PC-9 (cell line): ENCODE results near the gene PAQR3. TPM values are rescaled to one million over a fixed set of nuclear protein-coding genes. Genes with fewer than 3 reads are reported as not detected.

Source experiments
- BruUV-seq: library from RNA; stranded (reverse); fragments of 400-500 nt; replicated peaks from 2 replicates; lab custom pipeline; 2021; lab: Mats Ljungman, UMichigan
- CTCF ChIA-PET: fragments of 300-600 bp; sonication (Branson Sonifier 250); formaldehyde crosslinking; loops from one replicate; lab custom pipeline; 2022; ENCODE audit warnings: antibody characterized with exemption; lab: Charles Lee
- POLR2A ChIA-PET: fragments of 300-600 bp; sonication (Branson Sonifier 250); formaldehyde crosslinking; loops from one replicate; lab custom pipeline; 2022; ENCODE audit warnings: antibody characterized with exemption; ENCODE audit not compliant: unreplicated experiment; lab: Charles Lee
- DNase-seq, 2 experiments: peaks; one replicate each; pipeline versions ENCODE4 v3.0.0 to v3.0.0-alpha.2; 2015 to 2022; ENCODE audit warnings: mixed read lengths in 1 of 2
- H2AFZ ChIP-seq: fragments of 200-600 bp; sonication (generic); 2 replicates; pipeline ENCODE4 v1.8.1; 2017; ENCODE audit warnings: antibody characterized with exemption
- H3F3A ChIP-seq: fragments of 200-600 bp; sonication (generic); 2 replicates; pipeline ENCODE4 v1.8.1; 2017; ENCODE audit warnings: antibody characterized with exemption, mild to moderate bottlenecking, low read depth; ENCODE audit not compliant: insufficient read depth
- H3K27ac ChIP-seq: fragments of 200-600 bp; sonication (generic); 2 replicates; pipeline ENCODE4 v1.6.1; 2016; ENCODE audit warnings: mixed run types
- H3K27me3 ChIP-seq: fragments of 200-600 bp; sonication (generic); 2 replicates; pipeline ENCODE4 v1.6.1; 2016; ENCODE audit warnings: low read depth, mixed run types; ENCODE audit not compliant: insufficient read depth
- H3K36me3 ChIP-seq: fragments of 200-600 bp; sonication (generic); 2 replicates; pipeline ENCODE4 v1.6.1; 2016; ENCODE audit warnings: low read depth, mixed run types
- H3K4me1 ChIP-seq: fragments of 200-600 bp; sonication (generic); replicated peaks from 2 replicates; pipeline ENCODE4 v1.6.1; 2016; ENCODE audit warnings: mixed run types; ENCODE audit not compliant: insufficient read depth
- H3K4me2 ChIP-seq: fragments of 200-600 bp; sonication (generic); 2 replicates; pipeline ENCODE4 v1.6.1; 2017; ENCODE audit warnings: mixed run types
- H3K4me3 ChIP-seq: fragments of 200-600 bp; sonication (generic); 2 replicates; pipeline ENCODE4 v1.6.1; 2016; ENCODE audit warnings: mixed run types
- H3K79me2 ChIP-seq: fragments of 200-600 bp; sonication (generic); 2 replicates; pipeline ENCODE4 v1.6.1; 2017; ENCODE audit warnings: low read depth, mixed run types
- H3K9me2 ChIP-seq: fragments of 200-600 bp; sonication (generic); 2 replicates; pipeline ENCODE4 v1.8.1; 2017; ENCODE audit warnings: mild to moderate bottlenecking; ENCODE audit not compliant: insufficient read depth
- H3K9me3 ChIP-seq: fragments of 200-600 bp; sonication (generic); 2 replicates; pipeline ENCODE4 v1.8.1; 2016; ENCODE audit warnings: low read depth; ENCODE audit not compliant: insufficient read depth
- H4K20me1 ChIP-seq: fragments of 200-600 bp; sonication (generic); 2 replicates; pipeline ENCODE4 v1.8.1; 2017; ENCODE audit not compliant: insufficient read depth
- CTCF ChIP-seq: fragments of 200-600 bp; sonication (generic); conservative IDR thresholded peaks from 2 replicates; pipeline ENCODE4 v1.6.1; 2017; ENCODE audit warnings: mixed run types, antibody characterized with exemption, mild to moderate bottlenecking, moderate library complexity
- EZH2 ChIP-seq: fragments of 200-600 bp; sonication (generic); IDR thresholded peaks from 2 replicates; pipeline ENCODE4 v1.8.0; 2017; ENCODE audit warnings: antibody characterized with exemption, low read depth
- intact Hi-C: fragments of 100-400 bp; cut with micrococcal nuclease; formaldehyde crosslinking; loops from one replicate; pipeline ENCODE4 v1.10.0; 2022; ENCODE audit not compliant: unreplicated experiment
- total RNA-seq: library from RNA; stranded (reverse); gene quantifications from 2 replicates; pipeline ENCODE4 v1.2.3, GENCODE V29; 2021

PAQR3 gene
- total RNA-seq, 1 experiment from 2014 or later = 11.0 TPM

- Histone ChIP-seq H3K36me3 (no peaks in the 10 kb centered on the region), H3F3A (no peaks in the 10 kb centered on the region), H3K9me2 (no peaks in the 10 kb centered on the region), H3K4me3 (peak overlapping the region; percentile 72; the same call in 1 of the 2 replicates), H3K4me1 (peaks cover 9% of the 10 kb centered on the region), H3K9me3 (no peaks in the 10 kb centered on the region), H3K27me3 (no peaks in the 10 kb centered on the region), H3K27ac (no peak overlapping the region), H4K20me1 (no peaks in the 10 kb centered on the region), H3K4me2 (peak overlapping the region; percentile 92), H3K79me2 (no peaks in the 10 kb centered on the region), H2AFZ (no peak overlapping the region)
- intact Hi-C loops = no loop called here
- no peak for DNase-seq
- TSS peak; percentile 58 for BruUV-seq
- CTCF ChIA-PET = no interaction called here
- TF ChIP-seq CTCF (no peak), EZH2 (no peak)
- POLR2A ChIA-PET = no interaction called here
Measured at GRCh38 chr4:78937837-78938236, 1.4 kb downstream of the PAQR3 start.

- Histone ChIP-seq H3K27ac (no peak overlapping the region), H3K79me2 (no peaks in the 10 kb centered on the region), H3K36me3 (no peaks in the 10 kb centered on the region), H2AFZ (no peak overlapping the region), H3K4me2 (no peak overlapping the region), H3K4me3 (no peak overlapping the region), H3K27me3 (no peaks in the 10 kb centered on the region), H3K9me3 (no peaks in the 10 kb centered on the region), H4K20me1 (no peaks in the 10 kb centered on the region), H3K4me1 (peaks cover 9% of the 10 kb centered on the region), H3F3A (no peaks in the 10 kb centered on the region), H3K9me2 (no peaks in the 10 kb centered on the region)
- DNase-seq = no peak
- intact Hi-C loops = no loop called here
- CTCF ChIA-PET = no interaction called here
- TF ChIP-seq CTCF (no peak), EZH2 (no peak)
- POLR2A ChIA-PET = no interaction called here
- BruUV-seq = no TSS peak
Measured at GRCh38 chr4:78936989-78937388, 2.2 kb downstream of the PAQR3 start.

- no peak overlapping the region for H3K4me3 ChIP-seq
- no peaks in the 10 kb centered on the region for H3F3A ChIP-seq
- BruUV-seq = no TSS peak
- intact Hi-C loops = no loop called here
- no peak overlapping the region for H2AFZ ChIP-seq
- DNase-seq = no peak
- no peaks in the 10 kb centered on the region for H3K9me3 ChIP-seq
- H3K4me2 ChIP-seq = no peak overlapping the region
- TF ChIP-seq CTCF = no peak
- no peak for TF ChIP-seq EZH2
- H3K9me2 ChIP-seq = no peaks in the 10 kb centered on the region
- CTCF ChIA-PET = no interaction called here
- H4K20me1 ChIP-seq = no peaks in the 10 kb centered on the region
- POLR2A ChIA-PET = no interaction called here
- no peak overlapping the region for H3K27ac ChIP-seq
- no peaks in the 10 kb centered on the region for H3K79me2 ChIP-seq
- H3K36me3 ChIP-seq = no peaks in the 10 kb centered on the region
- H3K27me3 ChIP-seq = no peaks in the 10 kb centered on the region
- no peaks in the 10 kb centered on the region for H3K4me1 ChIP-seq
Measured at GRCh38 chr4:78930016-78930629, 9.1 kb downstream of the PAQR3 start.
